Stimulated activated CD8-positive, alpha-beta memory T cell treated with anti-CD3 and anti-CD28 coated beads, Interleukin-4, amount 100 ng/mL, for 1 hour (primary cell): ENCODE results near the gene RRH.
A peak's percentile ranks its signal among the peaks of the same experiment; 100 is the strongest.
"Not testable (repeated sequence)": the region's sequence is repeated elsewhere in the genome, so short reads cannot be mapped to it uniquely, and the experiment has no call there.

Source experiments
- DNase-seq, 2 donors: peaks; one replicate each; pipeline ENCODE4 v3.0.0-alpha.2; 2020; ENCODE audit warnings: low read depth in 2 of 2, low spot score in 1 of 2

RRH gene

DNA sequence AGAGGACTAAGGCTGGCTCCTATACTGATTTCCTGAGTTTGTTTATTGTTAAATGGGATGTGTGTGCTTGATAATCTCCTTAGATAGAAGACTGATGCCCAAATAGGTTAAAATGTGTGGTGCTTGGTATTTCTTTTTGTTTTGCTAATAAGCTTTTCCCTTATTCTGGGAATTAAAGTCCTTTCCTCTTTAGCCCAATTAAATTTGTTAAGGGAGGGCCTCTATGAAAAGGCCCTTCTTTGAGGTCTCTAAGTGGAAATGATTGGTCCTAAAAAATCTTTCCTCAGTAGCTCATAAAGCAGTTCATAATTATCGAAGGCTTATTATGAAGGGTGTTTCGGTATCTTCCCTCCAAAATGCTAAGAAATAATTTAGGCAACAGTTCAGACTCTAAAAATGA, at the start of gene RRH:
Gene RRH, plus strand, starts transcription at position 301 of the 400 bp plus-strand sequence. Its CDS starts 56 bp downstream, at position 357.
- no peak for DNase-seq

DNA sequence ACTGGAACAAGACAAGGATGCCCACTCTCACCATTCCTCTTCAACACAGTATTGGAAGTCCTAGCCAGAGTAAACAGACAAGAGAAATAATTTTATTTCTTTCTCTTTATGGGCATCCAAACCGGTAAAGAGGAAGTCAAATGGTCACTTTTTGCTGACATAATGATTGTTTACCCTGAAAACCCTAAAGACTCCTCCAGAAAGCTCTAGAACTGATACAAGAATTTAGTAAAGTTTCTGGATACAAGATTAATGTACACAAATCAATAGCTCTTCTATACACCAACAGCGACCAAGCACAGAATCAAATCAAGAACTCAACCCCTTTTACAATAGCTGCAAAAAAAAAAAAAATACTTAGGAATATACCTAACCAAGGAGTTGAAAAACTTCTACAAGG, 45.7 kb upstream of the RRH start:
- not testable (repeated sequence) for DNase-seq

- no peak for DNase-seq
These were observed 40.9 kb upstream of the RRH start for GRCh38 chr4:109786846-109787245.

DNA sequence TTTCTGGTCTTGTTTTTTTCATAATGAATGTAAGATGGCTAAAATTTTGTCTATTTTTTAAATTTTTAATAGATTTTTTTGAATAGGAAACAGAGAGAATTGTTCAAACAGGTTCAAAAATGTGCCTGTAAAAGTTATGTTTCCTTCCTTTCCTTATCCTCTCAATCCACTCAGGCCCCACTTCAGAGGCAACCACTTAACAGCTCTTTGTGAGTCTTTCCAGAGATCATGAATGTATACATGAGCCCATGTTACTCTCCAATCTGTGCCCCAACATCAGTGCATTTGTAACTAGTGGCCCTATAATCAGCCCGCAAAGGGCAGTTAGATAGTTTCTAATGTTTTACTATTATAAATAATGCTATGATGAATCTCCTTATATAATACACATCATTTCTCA, 40.0 kb upstream of the RRH start:
- DNase-seq: no peak

DNA sequence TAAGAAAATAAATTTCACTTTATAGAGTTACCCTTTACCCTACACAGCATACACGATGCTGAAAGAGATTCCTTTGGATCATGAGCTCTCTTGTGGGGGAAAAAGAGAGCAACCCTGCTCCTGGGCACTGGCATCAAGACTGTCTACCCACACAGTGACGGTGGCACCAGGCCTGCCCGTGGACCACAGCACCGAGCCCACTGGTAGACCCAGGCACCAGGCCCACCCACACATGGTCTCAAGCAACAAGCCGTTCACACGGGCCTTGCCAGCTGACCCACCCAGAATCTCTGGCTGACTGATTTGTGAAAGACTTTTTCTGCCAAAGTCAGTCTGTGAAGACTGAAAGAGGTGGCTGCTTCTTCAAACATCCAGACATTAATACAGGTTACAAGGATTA, 32.7 kb upstream of the RRH start:
- DNase-seq: no peak

GRCh38 chr4:109798866-109799265, 28.9 kb upstream of the RRH start:
- DNase-seq: no peak

DNA sequence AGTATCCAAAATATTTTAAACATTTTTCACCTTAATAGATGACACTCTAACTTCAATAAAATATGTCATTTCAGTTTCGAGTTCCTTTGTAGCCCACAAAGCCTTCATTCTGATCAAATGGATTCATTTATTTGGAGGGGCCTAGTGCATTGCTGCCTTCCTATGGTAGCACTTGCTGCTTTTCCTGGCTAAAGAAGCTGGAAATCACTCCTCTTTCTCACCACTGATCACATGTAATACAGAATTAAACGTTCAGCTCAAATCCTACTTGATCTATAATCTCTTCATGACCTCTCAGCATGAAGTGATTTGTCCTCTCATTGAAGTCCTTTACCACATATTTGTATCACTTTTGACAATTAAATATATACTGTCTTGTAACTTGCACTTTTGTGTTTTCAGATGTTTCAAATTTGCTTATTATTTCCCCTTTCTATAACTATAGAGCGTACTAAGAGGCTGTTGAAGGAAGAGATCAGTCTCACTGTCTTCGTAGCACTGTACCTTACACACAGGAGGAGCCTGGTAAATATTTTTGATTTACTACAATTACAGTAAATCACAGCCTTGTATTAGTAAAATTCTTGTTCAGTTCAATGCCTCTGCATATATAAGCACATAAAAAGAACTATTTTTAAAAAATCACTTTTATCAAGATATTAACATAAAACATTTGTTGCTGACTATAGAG, 26.5 kb upstream of the RRH start:
- DNase-seq: no peak

GRCh38 chr4:109801895-109802319, 25.9 kb upstream of the RRH start, which contains the start of gene CFI:
Gene CFI, minus strand, starts transcription at chr4:109801999. Its CDS starts 28 bp downstream, at chr4:109801971.
- DNase-seq: no peak

DNA sequence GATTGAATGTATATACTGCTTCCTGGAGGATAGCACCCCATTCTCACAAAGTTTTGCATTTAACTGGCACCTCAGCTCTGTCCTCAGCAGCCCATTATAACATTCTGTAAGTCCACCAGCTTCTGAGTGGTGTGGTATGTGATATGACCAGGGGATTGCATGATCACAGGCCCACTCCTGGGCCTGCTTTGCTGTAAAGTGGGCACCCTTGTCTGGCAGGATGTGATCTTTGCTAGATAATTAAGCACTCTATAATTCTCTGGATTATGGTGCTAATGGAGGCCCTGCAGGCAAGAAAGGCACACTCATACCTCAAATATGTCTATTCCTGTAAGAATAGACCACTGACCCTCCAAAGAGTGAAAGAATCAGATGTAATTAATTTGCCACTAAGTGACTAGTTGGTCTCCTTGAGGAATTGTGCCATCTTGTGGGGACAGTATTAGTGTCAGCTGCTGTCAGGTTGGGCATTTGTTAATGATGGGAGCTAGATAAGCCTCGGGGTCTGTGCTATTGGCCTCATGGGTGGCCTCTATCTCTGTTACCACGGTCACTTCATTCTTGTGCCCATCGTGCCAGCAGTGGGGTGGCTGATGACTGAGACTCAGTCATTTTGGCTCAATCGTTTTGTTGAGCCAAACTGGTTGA, 23.7 kb upstream of the RRH start:
- DNase-seq: no peak

DNA sequence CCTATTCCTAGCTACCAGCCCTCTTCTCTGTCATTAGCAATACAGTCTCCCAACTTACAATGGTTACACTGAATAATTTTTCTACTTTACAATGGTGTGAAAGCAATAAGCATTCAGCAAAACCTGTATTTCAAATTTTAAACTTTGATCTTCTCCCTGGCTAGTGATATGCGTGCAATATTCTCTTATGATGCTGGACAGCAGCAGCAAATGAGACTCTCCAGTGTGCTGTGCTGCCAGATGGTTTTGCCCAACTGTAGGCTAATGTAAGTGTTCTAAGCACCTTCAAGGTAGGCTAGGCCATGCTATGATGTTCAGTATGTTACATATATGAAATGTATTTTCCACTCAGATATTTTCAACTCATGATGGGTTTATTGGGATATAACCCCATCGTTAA, 18.1 kb upstream of the RRH start:
- no peak for DNase-seq

GRCh38 chr4:109810552-109811387, 17.0 kb upstream of the RRH start:
- no peak for DNase-seq

DNA sequence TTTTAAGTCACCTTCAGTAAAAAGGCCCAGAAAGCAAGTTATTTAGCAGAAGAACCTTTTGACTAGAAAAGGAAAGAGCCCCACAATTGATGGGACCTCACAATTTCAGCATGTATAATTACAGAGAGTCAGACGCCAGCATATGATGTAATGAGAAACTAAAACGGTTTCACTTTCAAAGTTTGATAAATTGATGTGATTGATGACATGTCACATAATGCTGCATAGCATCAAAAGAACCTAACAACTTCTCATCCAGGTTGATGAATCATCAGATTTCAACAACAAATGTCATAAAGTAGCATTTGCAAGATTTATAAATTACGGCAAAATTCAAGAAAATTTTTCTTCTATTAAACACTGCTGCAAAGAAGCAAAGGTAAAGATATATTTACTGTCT, 16.1 kb upstream of the RRH start:
- DNase-seq: no peak

DNA sequence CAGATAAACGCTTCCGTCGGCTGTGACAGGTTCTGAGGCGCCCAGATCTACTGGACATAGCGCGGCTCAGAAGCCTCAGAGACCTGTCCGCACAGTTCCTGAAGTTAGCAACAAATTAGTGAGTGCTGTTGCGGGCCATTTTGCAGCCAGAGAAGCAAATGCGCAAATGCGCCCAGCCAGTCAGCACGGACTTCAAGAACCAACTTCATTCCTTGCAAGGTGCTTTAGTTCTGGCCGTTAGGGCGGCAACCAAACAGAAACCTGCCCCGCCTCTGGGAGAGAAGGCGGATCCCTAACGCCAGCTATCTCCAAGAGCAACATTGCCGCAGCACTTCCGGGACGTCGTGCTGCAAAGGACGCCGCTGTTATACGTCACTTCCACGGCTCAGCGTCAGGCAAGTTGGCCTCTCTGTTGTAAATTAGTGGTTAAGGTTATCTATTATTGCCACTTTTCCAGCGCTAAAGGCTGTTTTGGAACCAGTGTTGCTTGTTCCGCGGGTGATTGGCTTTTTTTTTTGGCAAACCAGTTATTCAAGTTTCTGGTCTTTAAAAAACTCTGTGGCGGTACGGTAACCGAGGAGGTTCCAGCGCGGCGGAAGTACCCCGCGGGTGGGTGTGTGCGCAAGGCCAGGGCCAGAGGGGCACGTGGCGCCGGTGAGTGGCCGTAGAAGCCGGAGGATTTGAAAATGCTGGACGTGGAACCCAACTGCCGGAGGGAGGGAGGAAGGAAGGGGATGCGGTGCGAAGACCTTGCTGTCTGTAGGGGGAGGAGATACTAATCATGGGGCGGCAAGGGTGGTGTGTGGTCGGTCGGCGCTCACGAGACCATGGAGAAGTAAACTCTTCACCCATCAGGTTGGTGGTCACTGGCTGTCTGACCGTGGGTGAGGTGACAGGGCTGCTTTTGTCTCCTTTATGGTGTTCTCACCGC, 12.4 kb upstream of the RRH start, which contains the start of gene GAR1:
Gene GAR1, plus strand, starts transcription at position 612 of the 931 bp plus-strand sequence. CDS start 403 bp downstream, outside the sequence.
- peak; percentile 59 to 72 for DNase-seq

DNA sequence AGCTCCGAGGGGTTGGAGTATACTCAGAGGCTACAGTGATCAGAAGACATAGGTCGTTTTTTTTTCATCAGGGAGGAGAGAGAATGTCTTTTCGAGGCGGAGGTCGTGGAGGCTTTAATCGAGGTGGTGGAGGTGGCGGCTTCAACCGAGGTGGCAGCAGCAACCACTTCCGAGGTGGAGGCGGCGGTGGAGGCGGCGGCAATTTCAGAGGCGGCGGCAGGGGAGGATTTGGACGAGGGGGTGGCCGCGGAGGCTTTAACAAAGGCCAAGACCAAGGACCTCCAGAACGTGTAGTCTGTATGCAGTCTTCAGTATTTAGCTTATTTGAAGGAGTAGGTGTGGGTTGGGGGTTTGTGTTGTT, 11.7 kb upstream of the RRH start:
- peak; percentile 5 to 11 for DNase-seq

DNA sequence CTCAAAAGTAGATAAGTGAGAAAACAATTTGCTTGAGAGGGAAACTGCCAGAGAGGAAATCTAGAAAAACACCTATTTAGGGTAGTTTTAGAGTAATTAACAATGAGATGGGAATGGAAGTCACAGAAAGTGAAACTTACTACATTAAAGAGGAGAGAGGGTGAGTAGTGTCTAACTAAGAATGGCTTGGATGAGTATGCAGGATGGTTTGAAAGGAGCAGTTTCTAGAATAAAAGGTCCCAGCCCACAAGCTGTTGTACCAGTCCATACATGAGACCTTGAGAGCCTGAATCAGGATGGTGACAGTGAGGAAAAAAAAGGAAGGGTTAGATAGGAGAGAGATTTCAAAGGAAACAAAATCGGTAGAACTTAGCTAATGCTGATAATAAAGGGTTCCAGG, 10.9 kb upstream of the RRH start:
- DNase-seq: no peak

DNA sequence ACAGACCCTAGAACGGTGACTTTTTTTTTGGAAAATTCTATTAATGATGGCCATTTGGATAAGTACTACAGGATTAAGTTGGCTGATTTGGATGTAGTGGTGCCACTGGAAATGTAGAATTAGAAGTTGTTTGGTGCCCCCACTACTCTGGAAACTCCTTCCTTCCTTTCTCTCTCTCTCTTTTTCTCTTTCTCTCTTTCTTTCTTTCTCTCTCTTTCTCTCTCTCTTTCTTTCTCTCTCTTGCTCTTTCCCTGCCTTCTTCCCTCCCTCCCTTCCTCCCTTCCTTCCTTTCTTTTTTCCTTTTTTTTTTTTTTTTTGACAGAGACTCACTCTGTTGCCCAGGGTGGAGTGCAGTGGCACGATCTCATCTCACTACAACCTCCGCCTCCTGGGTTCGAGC, 9.5 kb upstream of the RRH start:
- DNase-seq: no peak

DNA sequence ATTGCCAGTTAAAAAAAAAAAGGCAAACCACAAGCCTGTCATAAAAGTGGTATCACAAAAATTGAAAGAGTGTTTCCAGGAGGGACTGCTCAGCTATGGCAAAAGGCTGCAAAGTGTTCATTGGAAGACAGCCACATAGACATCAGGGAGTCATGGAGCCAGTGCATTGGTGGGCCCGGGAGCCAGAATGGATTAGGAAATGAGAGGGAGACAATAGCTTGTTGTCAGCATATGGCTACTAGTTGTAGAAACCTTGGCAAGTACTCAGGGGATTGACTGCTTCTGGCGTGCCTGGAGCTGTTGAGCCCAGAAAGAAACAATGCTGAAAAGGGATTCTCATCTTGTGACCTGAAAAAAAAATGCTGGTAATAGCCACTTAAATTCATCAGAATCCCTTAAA, 7.2 kb upstream of the RRH start:
- no peak for DNase-seq

DNA sequence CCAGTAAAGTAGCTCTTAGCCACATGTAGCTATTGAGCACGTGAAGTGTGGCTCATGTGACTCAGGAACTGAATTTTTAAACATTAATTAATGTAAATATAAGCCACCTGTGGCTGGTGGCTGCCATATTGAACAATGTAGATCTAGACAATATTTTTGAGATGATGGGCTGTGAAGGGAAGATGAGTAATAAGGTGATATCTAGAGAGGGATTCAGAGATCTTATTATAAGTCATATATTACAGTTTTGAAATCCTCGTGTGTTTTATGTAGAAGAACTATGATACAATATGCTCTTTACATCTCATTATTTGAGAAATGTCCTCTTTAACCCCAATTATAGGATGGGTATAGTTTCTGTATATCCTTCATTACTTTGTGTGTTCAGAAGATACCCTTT, 6.6 kb upstream of the RRH start:
- no peak for DNase-seq

GRCh38 chr4:109826719-109827118, 1.1 kb upstream of the RRH start:
- DNase-seq: no peak

DNA sequence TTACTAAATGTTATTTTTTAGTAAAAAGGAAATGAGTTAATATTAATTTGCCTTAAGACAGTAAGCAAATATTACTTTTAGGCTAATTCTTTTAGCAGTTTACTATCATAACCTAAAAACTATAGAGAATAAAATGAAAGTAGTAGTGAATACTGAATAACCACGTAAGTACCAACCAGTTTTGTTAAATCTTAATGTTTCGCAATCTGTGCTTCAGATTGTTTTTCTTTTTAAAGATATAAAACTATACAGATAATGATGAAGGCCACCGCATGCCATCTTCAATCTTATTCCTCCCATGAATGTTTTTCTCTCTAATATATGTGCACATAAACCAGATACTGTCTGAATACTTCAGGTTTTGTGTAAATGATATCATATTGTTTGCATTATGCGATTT, 6.0 kb downstream of the RRH start:
- no peak for DNase-seq

- no peak for DNase-seq
These were observed 9.2 kb downstream of the RRH start for GRCh38 chr4:109836985-109837384.
